Activated T-cell treated with anti-CD3 and anti-CD28 coated beads, Interleukin-2, amount 50 U/mL, for 72 hours (primary cell): ENCODE results near the gene PBX1. TPM values are rescaled to one million over a fixed set of nuclear protein-coding genes. Genes with fewer than 3 reads are reported as not detected.

ENCODE experiments used
- ATAC-seq, 2 donors: fragments of 150-1000 bp; cut with Tn5 transposase; replicated peaks in 1 of 2; 2 replicates each; pipeline ENCODE4 v1.10.0; 2021; ENCODE audit warnings: moderate library complexity in 2 of 2, mild to moderate bottlenecking in 1 of 2
- DNase-seq, 2 donors: peaks; one replicate each; pipeline ENCODE4 v3.0.0; 2021 to 2022; ENCODE audit warnings: mixed read lengths in 1 of 2
- H3K27ac Mint-ChIP-seq: one replicate; pipeline ENCODE4 v1.8.0; 2022; ENCODE audit warnings: mild to moderate bottlenecking, moderate library complexity, mixed read lengths
- H3K27me3 Mint-ChIP-seq: one replicate; pipeline ENCODE4 v1.8.0; 2022; ENCODE audit warnings: low read depth, mixed read lengths
- H3K36me3 Mint-ChIP-seq, 2 donors: one replicate each; pipeline ENCODE4 v1.8.0; 2022; ENCODE audit warnings: mixed read lengths in 2 of 2, mild to moderate bottlenecking in 1 of 2; ENCODE audit not compliant: insufficient read depth in 2 of 2
- H3K4me1 Mint-ChIP-seq: one replicate; pipeline ENCODE4 v1.8.0; 2022; ENCODE audit warnings: low read depth, mixed read lengths
- H3K4me3 Mint-ChIP-seq, 2 donors: one replicate each; pipeline ENCODE4 v1.8.0; 2022; ENCODE audit warnings: mild to moderate bottlenecking in 2 of 2, mixed read lengths in 2 of 2, moderate library complexity in 2 of 2
- H3K9me3 Mint-ChIP-seq, 2 donors: one replicate each; pipeline ENCODE4 v1.8.0; 2022; ENCODE audit warnings: mixed read lengths in 2 of 2
- total RNA-seq, 2 donors: library from RNA; stranded (reverse); gene quantifications; one replicate each; pipeline ENCODE4 v1.2.3, GENCODE V29; 2022

The PBX1 gene
- total RNA-seq, 2 donors from 2014 or later, result 0.62 to 0.74 TPM

DNA sequence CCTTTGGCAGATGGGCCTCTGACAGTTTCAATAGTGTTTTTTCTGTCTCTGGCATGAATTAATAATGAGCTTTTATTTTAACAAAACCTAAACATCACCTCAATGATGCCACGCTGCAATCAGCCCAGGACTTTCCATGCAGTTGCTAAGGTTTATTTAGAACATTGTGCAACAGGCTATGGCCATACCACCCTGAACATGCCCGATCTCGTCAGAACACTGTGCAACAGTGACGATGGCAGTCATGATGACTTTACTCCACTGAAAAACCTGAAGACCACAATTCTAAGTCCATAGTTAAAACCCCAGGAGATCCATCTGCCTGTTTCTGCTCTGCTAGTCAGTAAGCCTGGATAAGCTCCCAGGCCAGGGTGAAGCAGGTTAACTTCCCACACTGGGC lies 310.0 kb downstream of the PBX1 start:
- Mint-ChIP-seq H3K36me3 (no peaks in the 10 kb centered on the region), H3K4me3 (no peak overlapping the region), H3K9me3 (peaks cover 1 to 2% of the 10 kb centered on the region in 2 donors), H3K4me1 (no peaks in the 10 kb centered on the region), H3K27ac (no peak overlapping the region), H3K27me3 (no peaks in the 10 kb centered on the region)
- ATAC-seq, result no peak
- no peak for DNase-seq

DNA sequence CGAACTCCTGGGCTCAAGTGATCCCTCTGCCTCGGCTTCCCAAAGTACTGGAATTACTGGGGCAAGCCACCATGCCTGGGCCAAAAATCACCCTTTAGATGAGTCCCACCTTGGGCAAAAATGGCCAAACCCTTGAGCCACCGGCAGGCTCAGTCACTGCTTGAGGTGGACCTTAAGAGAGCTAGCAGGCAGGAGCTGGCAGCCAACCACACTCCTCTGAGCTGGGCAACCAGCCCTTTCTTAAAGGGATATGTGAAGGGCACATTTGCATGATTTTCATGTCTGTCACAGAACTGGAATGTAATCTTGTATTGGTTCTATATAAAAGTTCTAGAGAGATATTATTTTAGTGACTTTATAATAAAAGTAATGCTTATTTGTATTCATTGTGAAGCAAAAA lies 316.5 kb downstream of the PBX1 start:
- peaks cover 1 to 3% of the 10 kb centered on the region in 2 donors for H3K9me3 Mint-ChIP-seq
- H3K27me3 Mint-ChIP-seq, result no peaks in the 10 kb centered on the region
- no peaks in the 10 kb centered on the region for H3K4me1 Mint-ChIP-seq
- ATAC-seq, result no peak
- no peak overlapping the region for H3K4me3 Mint-ChIP-seq
- no peak for DNase-seq
- H3K36me3 Mint-ChIP-seq, result no peaks in the 10 kb centered on the region
- H3K27ac Mint-ChIP-seq, result no peak overlapping the region

DNA sequence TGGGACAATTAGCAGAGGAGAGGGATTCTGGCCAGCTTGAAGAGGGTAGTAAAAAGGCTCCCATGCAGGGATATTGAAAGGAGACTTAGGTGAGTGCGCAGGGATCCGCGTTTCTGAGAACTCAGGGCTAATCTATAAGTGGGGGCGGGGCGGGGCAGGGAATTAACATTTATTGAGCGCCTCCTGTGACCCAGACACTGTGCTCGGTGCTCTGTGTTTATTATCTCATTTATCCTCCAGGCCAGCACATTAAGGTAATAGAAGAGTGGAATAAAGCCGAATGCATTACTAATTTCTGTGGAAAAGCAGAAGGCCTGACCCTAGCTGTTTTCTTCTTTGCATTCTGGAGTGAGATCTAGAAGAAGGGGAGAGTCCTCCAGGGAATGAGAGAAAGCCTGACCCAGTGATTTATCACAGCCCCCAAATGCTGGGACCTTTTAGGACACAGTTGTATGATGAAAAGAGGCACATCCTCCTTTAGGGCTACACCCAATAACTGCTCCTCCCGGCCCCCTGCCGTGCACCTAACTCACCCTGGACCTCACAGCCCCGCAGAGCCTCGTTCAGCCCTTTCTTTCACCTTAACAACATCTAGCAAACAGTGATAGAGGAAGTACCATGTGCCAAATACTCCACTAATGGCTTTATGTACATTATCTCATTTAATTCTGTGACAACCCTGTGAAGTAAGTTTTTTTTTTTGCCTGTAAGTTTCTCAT lies 317.6 kb downstream of the PBX1 start:
- Mint-ChIP-seq H3K4me1 (no peaks in the 10 kb centered on the region), H3K4me3 (no peak overlapping the region), H3K27ac (no peak overlapping the region), H3K27me3 (no peaks in the 10 kb centered on the region), H3K9me3 (peaks cover 1 to 2% of the 10 kb centered on the region in 2 donors), H3K36me3 (no peaks in the 10 kb centered on the region)
- ATAC-seq (no peak), DNase-seq (no peak)

DNA sequence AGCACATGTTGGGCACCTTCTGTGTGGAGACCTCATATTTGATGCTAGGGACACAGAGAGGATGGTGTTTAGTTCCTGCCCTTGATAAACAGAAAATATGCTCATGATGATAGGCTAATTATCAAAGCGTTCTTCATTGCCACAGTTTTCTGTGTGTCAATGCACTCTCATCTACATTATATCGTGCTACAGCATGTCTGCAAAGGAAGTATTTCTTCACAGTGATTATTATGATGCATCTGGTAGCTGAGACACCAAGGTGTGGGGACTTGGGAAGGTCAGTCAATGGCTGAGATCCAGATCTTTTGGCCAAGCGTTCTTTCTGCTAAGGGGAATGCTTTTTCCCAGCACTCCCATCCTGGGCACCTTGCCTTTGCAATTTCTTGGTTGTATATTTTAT lies 321.2 kb downstream of the PBX1 start:
- Mint-ChIP-seq H3K4me3 (no peak overlapping the region), H3K27ac (no peak overlapping the region), H3K9me3 (peaks cover 0 to 2% of the 10 kb centered on the region in 2 donors), H3K36me3 (no peaks in the 10 kb centered on the region), H3K4me1 (no peaks in the 10 kb centered on the region), H3K27me3 (no peaks in the 10 kb centered on the region)
- no peak for DNase-seq
- no peak for ATAC-seq

DNA sequence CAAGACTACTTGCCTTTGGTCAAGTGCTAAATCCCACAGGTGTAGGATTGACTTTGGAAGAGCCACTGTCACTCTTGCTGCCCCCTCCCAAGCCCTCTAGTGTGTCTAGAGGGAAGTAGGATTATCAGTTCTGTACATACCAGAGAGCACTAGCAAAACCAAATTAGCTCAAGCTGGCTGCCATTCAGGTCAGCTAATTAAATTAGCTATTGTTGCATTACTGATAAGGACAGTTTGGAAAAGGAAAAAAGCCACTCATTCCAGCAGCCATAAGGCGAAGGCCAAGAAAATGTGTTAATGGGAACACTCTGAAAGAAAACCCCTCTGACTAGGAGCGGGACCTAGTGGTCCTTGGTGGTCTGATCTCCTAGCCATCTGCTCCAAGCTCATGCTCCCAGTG lies 321.7 kb downstream of the PBX1 start:
- no peaks in the 10 kb centered on the region for H3K4me1 Mint-ChIP-seq
- H3K27ac Mint-ChIP-seq, result no peak overlapping the region

DNA sequence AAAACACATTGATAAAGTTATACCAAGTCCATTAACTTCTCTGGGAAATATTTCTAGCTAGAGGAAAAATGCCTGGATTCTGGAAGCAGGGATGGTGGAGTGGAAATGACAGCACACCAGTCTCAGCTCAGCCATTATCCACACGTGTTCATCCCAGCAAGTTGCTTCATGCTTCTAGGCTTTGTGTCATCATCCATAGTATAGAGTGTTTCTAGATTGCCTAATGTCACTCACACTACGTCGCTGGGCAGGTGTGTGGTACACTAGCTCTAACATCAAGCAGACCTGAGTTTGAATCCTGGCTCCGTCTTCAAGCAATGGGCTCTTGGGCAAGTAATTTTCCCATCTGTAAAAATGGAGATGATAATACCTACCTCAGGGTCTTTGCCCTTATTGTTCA lies 326.3 kb downstream of the PBX1 start:
- no peak for ATAC-seq
- Mint-ChIP-seq H3K9me3 (peaks cover 2 to 8% of the 10 kb centered on the region in 2 donors), H3K36me3 (no peaks in the 10 kb centered on the region), H3K4me3 (no peak overlapping the region), H3K4me1 (no peaks in the 10 kb centered on the region), H3K27me3 (no peaks in the 10 kb centered on the region), H3K27ac (no peak overlapping the region)
- no peak for DNase-seq

More for the DNA sequence above, 321.7 kb downstream of the PBX1 start:
- Mint-ChIP-seq H3K9me3 (peaks cover 0 to 2% of the 10 kb centered on the region in 2 donors), H3K4me3 (no peak overlapping the region), H3K36me3 (no peaks in the 10 kb centered on the region), H3K27me3 (no peaks in the 10 kb centered on the region)
- ATAC-seq (no peak), DNase-seq (no peak)

DNA sequence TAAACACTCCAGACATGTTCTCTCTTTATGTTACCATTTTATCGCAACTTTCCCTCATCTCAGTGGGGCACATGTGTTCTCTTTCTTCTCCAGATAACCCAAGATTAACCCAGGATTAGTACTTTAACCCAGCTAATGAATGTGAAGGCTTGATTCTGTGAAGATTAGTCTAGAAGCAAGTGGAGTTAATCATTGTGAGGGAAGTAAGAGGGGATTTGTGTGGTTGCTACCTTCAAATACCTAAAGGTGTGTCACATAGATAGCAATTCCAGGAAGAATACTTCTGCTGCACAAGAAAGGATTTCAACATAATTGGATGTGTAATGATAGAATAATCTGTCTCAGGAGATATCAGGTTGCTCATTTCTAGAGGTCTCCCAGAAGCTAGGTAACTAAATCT lies 327.1 kb downstream of the PBX1 start:
- H3K27ac Mint-ChIP-seq, result no peak overlapping the region
- no peaks in the 10 kb centered on the region for H3K4me1 Mint-ChIP-seq
- ATAC-seq (no peak), DNase-seq (no peak)
- peaks cover 2 to 8% of the 10 kb centered on the region in 2 donors for H3K9me3 Mint-ChIP-seq
- H3K4me3 Mint-ChIP-seq, result no peak overlapping the region
- H3K36me3 Mint-ChIP-seq, result no peaks in the 10 kb centered on the region
- H3K27me3 Mint-ChIP-seq, result no peaks in the 10 kb centered on the region

DNA sequence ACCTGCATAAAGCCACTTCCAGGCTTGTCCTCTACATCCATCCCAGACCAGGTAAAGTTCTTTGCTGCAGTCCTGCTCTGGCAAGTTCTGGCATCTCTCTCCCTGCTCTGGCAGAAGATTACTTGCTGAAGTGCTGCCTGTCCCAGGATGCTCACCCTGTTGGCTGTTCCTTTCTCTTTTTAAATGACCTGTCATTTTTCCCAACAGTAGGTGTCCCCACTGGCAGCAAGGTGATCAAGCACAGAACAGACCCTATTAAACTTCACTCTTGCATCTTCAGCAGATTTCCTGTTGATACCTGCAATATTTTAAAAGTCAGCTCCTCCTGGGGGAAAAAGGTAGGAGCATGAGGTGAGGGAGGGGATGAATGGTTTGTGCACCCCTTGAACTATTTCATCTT lies 332.6 kb downstream of the PBX1 start:
- H3K4me3 Mint-ChIP-seq, result no peak overlapping the region
- no peaks in the 10 kb centered on the region for H3K27me3 Mint-ChIP-seq
- H3K9me3 Mint-ChIP-seq, result peaks cover 2 to 3% of the 10 kb centered on the region in 2 donors
- H3K27ac Mint-ChIP-seq, result no peak overlapping the region
- no peak for ATAC-seq
- H3K36me3 Mint-ChIP-seq, result no peaks in the 10 kb centered on the region
- no peak for DNase-seq
- H3K4me1 Mint-ChIP-seq, result no peaks in the 10 kb centered on the region

DNA sequence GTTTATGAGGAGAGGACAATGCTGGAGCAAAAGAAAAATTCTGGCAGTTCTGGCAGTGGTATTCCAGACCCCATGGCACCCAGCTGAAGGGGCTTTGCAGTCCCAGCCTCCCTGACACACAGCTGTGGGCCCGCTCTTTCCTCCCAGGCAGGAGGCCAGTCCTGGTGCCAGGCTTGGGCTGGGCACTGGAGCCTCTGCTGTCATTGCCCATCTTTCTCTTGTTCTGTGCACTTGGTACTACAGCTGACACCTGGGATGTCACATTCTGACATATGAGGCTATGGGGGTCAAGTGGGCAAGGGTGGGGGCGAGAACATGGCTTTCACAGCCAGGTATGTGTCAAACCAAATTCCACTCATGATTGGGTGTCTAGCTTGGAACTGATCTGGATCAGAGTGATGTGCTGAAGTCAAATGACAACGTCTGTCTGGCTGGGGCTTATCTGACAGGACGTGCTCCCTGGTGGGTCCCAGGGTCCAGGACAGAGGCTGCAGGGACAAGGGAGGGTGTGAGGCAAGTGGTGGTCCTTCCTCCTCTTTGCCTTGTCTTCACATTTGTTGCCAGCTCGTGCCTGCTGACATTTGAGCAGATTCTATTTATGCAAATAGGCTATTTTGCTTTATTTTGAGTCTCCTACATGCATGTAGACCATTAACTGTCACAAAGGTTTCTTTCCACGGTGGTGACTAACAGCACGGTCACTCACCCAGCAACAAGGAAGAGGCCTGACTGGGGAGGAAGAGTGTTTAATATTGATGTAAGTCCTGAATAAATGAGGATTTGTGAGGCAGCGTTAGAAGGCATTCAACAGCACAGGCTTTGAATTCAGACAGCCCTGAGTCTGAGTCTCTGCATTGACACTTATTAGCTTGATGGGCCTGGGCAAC lies 336.3 kb downstream of the PBX1 start:
- ATAC-seq (no peak), DNase-seq (no peak)
- peaks cover 0 to 1% of the 10 kb centered on the region in 2 donors for H3K9me3 Mint-ChIP-seq
- no peak overlapping the region for H3K4me3 Mint-ChIP-seq
- H3K4me1 Mint-ChIP-seq, result no peaks in the 10 kb centered on the region
- no peaks in the 10 kb centered on the region for H3K36me3 Mint-ChIP-seq
- no peaks in the 10 kb centered on the region for H3K27me3 Mint-ChIP-seq
- H3K27ac Mint-ChIP-seq, result no peak overlapping the region

DNA sequence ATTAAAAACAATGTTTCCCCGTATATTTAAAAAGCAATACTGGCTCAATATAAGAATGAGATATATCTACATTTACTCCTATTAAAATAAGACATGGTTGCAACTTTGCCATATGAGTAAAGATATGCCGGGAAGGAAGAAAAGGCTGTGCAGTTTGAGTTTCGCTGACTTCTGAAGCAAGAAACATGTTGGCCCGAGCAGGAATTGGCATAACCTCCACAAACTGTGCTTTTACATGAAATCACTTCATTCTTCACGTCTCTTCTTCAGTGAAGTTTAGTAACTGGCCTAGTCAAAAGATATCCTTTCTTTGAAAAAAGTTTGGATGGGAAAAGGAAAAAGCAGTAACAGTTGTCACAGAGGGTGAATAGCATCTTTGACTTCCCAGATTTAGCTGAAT lies 342.0 kb downstream of the PBX1 start:
- no peaks in the 10 kb centered on the region for H3K36me3 Mint-ChIP-seq
- no peaks in the 10 kb centered on the region for H3K27me3 Mint-ChIP-seq
- peaks cover 2 to 8% of the 10 kb centered on the region in 2 donors for H3K9me3 Mint-ChIP-seq
- H3K4me1 Mint-ChIP-seq, result no peaks in the 10 kb centered on the region
- no peak for ATAC-seq
- no peak for DNase-seq
- no peak overlapping the region for H3K27ac Mint-ChIP-seq
- H3K4me3 Mint-ChIP-seq, result no peak overlapping the region
